Mesendoderm (in vitro differentiated cells): ENCODE measurements around the gene BACE2.
"Not testable (repeated sequence)": the region's sequence is repeated elsewhere in the genome, so short reads cannot be mapped to it uniquely, and the experiment has no call there.

ENCODE experiments used
- DNase-seq: peaks from one replicate; pipeline ENCODE4 v3.0.0; 2013
- H2AK5ac ChIP-seq: 2 replicates; pipeline ENCODE4 v1.6.1; 2013; ENCODE audit warnings: low read length, inconsistent platforms
- H2BK120ac ChIP-seq: 2 replicates; pipeline ENCODE4 v1.6.1; 2013; ENCODE audit warnings: low read depth, mild to moderate bottlenecking, low read length, moderate library complexity, mixed read lengths
- H2BK15ac ChIP-seq: replicated peaks from 2 replicates; pipeline ENCODE4 v1.6.1; 2013; ENCODE audit warnings: low read depth, mild to moderate bottlenecking, moderate library complexity
- H2BK5ac ChIP-seq: 2 replicates; pipeline ENCODE4 v1.6.1; 2013; ENCODE audit warnings: low read length, inconsistent platforms
- H3K18ac ChIP-seq: 2 replicates; pipeline ENCODE4 v1.6.1; 2013; ENCODE audit warnings: mild to moderate bottlenecking, low read length, mixed read lengths
- H3K23ac ChIP-seq: one replicate; pipeline ENCODE4 v1.6.1; 2013; ENCODE audit warnings: low read length
- H3K27ac ChIP-seq: 2 replicates; pipeline ENCODE4 v1.5.1; 2013; ENCODE audit warnings: low read depth, mild to moderate bottlenecking, inconsistent platforms, low read length, moderate library complexity
- H3K27me3 ChIP-seq: 2 replicates; pipeline ENCODE4 v1.6.1; 2013; ENCODE audit warnings: low read length, control low read depth, mild to moderate bottlenecking, inconsistent platforms; ENCODE audit not compliant: insufficient read depth, poor library complexity
- H3K36me3 ChIP-seq: 2 replicates; pipeline ENCODE4 v1.6.1; 2013; ENCODE audit warnings: low read length, inconsistent platforms; ENCODE audit not compliant: control insufficient read depth, insufficient read depth
- H3K4ac ChIP-seq: one replicate; pipeline ENCODE4 v1.6.1; 2013; ENCODE audit warnings: low read depth, mild to moderate bottlenecking, low read length, moderate library complexity
- H3K4me1 ChIP-seq: 2 replicates; pipeline ENCODE4 v1.6.1; 2013; ENCODE audit warnings: low read depth, low read length, inconsistent platforms; ENCODE audit not compliant: control insufficient read depth
- H3K4me2 ChIP-seq: 2 replicates; pipeline ENCODE4 v1.6.1; 2013; ENCODE audit warnings: low read length
- H3K4me3 ChIP-seq: 2 replicates; pipeline ENCODE4 v1.5.1; 2013; ENCODE audit warnings: mild to moderate bottlenecking, low read length
- H3K56ac ChIP-seq: one replicate; pipeline ENCODE4 v1.6.1; 2013; ENCODE audit warnings: low read length
- H3K79me1 ChIP-seq: 2 replicates; pipeline ENCODE4 v1.6.1; 2013; ENCODE audit warnings: low read length, inconsistent platforms
- H3K79me2 ChIP-seq: 2 replicates; pipeline ENCODE4 v1.6.1; 2013; ENCODE audit warnings: mild to moderate bottlenecking, low read length; ENCODE audit not compliant: control insufficient read depth, insufficient read depth
- H3K9ac ChIP-seq: 2 replicates; pipeline ENCODE4 v1.6.1; 2013; ENCODE audit warnings: low read length, inconsistent platforms
- H4K5ac ChIP-seq: one replicate; pipeline ENCODE4 v1.6.1; 2013; ENCODE audit warnings: low read length
- H4K8ac ChIP-seq: one replicate; pipeline ENCODE4 v1.6.1; 2013; ENCODE audit warnings: low read depth, mild to moderate bottlenecking, control low read depth, low read length, moderate library complexity
- WGBS: extraction: QIAGEN DNeasy Blood & Tissue Kit; methylation state at CpG from one replicate; pipeline ENCODE4 v1.1.7; 2013; ENCODE audit warnings: low lambda C conversion rate, missing lambda C conversion rate; ENCODE audit not compliant: insufficient coverage; ENCODE audit errors: extremely low coverage; 5-methylcytosine and 5-hydroxymethylcytosine counted together

Gene BACE2

DNA sequence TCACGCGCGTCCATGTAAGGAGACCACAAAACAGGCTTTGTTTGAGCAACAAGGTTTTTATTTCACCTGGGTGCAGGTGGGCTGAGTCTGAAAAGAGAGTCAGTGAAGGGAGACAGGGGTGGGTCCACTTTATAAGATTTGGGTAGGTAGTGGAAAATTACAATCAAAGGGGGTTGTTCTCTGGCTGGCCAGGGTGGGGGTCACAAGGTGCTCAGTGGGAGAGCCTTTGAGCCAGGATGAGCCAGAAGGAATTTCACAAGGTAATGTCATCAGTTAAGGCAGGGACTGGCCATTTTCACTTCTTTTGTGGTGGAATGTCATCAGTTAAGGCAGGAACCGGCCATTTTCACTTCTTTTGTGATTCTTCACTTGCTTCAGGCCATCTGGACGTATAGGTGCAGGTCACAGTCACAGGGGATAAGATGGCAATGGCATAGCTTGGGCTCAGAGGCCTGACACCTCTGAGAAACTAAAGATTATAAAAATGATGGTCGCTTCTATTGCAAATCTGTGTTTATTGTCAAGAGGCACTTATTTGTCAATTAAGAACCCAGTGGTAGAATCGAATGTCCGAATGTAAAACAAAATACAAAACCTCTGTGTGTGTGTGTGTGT is 76.4 kb downstream of the BACE2 start:
- H3K4me2 ChIP-seq, H3K56ac ChIP-seq, H3K79me1 ChIP-seq, H2AK5ac ChIP-seq, H3K4ac ChIP-seq, H4K8ac ChIP-seq, H2BK120ac ChIP-seq, H3K4me3 ChIP-seq, H3K27me3 ChIP-seq, H3K23ac ChIP-seq, H2BK15ac ChIP-seq, H3K4me1 ChIP-seq, H3K36me3 ChIP-seq, H4K5ac ChIP-seq, H2BK5ac ChIP-seq, H3K9ac ChIP-seq, H3K18ac ChIP-seq, H3K79me2 ChIP-seq: not testable (repeated sequence)
- peak overlapping the region; percentile 33 for H3K27ac ChIP-seq
- peak; percentile 66 for DNase-seq
- no CpG with 5 or more reads among the region's 8 CpGs for WGBS

DNA sequence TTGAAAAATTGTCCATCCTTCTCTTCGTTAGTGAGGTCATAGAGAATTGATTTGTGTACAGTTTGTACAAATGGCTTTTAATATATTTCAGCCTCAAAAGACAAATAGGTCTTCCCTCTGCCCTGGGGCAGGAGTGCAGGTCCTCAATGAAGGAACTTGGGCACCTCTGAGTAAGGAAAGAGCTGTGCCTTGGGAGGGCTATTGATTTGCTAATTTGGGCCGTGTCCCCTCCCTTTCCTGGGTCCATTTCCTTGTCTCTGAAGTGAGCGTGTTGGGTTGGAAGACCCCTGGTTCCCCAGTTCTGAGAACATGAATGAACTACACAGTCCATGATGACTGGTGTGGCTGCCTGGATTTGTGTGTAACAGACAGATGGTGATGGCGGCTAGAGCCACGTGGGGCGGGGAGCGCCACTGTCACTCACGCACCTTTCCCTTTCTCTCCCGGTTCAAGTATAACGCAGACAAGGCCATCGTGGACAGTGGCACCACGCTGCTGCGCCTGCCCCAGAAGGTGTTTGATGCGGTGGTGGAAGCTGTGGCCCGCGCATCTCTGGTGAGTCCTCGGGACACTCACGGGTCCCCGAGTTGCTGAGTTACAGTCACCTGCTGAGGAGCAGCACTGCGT is 77.7 kb downstream of the BACE2 start:
- no peaks in the 10 kb centered on the region for H3K79me1 ChIP-seq
- H3K27me3 ChIP-seq = no peaks in the 10 kb centered on the region
- WGBS = no CpG with 5 or more reads among the region's 20 CpGs
- H2BK5ac ChIP-seq = no peak overlapping the region
- H3K56ac ChIP-seq = peak overlapping the region; percentile 29
- no peak overlapping the region for H3K23ac ChIP-seq
- no peaks in the 10 kb centered on the region for H3K79me2 ChIP-seq
- no peak overlapping the region for H3K4me2 ChIP-seq
- H2AK5ac ChIP-seq = no peak overlapping the region
- DNase-seq = no peak
- H3K27ac ChIP-seq = no peak overlapping the region
- H3K36me3 ChIP-seq = peaks cover under 1% of the 10 kb centered on the region
- peak overlapping the region; percentile 11 for H3K18ac ChIP-seq
- H4K5ac ChIP-seq = no peak overlapping the region
- no peak overlapping the region for H3K4me3 ChIP-seq
- H4K8ac ChIP-seq = no peak overlapping the region
- H2BK120ac ChIP-seq = peak overlapping the region; percentile 1
- peaks cover 8% of the 10 kb centered on the region for H3K4me1 ChIP-seq
- no peak overlapping the region for H3K4ac ChIP-seq
- no peak overlapping the region for H3K9ac ChIP-seq
- H2BK15ac ChIP-seq = no peak overlapping the region

DNA sequence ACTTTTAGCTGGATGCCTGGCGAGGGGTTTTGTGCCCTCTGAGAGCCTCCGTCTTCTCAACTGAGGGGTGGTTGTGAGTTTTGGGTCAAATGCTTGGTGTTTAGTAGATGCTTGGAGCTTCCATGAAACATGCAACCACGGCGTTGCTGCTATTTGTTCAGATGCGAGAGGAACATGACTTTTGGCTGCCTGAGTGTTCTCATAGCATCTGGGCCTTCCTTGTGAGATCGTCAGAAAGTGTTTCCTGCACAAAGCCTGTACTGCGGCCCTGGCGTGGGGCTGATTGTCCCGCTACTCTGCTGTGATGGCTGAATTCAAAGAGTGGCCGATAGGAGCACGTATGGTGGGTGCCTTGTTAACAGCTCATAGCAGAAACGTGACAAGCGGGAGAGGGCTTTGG is 78.8 kb downstream of the BACE2 start:
- Histone ChIP-seq H3K36me3 (peaks cover 4% of the 10 kb centered on the region), H3K56ac (no peak overlapping the region), H2BK120ac (no peak overlapping the region), H4K5ac (no peak overlapping the region), H3K4me3 (no peak overlapping the region), H3K79me1 (no peaks in the 10 kb centered on the region), H3K4me1 (peaks cover 8% of the 10 kb centered on the region), H3K9ac (no peak overlapping the region), H3K27ac (no peak overlapping the region), H2AK5ac (no peak overlapping the region), H3K4me2 (no peak overlapping the region), H2BK15ac (no peak overlapping the region), H3K27me3 (no peaks in the 10 kb centered on the region), H3K4ac (no peak overlapping the region), H2BK5ac (no peak overlapping the region), H3K79me2 (no peaks in the 10 kb centered on the region), H4K8ac (no peak overlapping the region), H3K18ac (no peak overlapping the region), H3K23ac (no peak overlapping the region)
- no peak for DNase-seq
- no CpG with 5 or more reads among the region's 13 CpGs for WGBS

DNA sequence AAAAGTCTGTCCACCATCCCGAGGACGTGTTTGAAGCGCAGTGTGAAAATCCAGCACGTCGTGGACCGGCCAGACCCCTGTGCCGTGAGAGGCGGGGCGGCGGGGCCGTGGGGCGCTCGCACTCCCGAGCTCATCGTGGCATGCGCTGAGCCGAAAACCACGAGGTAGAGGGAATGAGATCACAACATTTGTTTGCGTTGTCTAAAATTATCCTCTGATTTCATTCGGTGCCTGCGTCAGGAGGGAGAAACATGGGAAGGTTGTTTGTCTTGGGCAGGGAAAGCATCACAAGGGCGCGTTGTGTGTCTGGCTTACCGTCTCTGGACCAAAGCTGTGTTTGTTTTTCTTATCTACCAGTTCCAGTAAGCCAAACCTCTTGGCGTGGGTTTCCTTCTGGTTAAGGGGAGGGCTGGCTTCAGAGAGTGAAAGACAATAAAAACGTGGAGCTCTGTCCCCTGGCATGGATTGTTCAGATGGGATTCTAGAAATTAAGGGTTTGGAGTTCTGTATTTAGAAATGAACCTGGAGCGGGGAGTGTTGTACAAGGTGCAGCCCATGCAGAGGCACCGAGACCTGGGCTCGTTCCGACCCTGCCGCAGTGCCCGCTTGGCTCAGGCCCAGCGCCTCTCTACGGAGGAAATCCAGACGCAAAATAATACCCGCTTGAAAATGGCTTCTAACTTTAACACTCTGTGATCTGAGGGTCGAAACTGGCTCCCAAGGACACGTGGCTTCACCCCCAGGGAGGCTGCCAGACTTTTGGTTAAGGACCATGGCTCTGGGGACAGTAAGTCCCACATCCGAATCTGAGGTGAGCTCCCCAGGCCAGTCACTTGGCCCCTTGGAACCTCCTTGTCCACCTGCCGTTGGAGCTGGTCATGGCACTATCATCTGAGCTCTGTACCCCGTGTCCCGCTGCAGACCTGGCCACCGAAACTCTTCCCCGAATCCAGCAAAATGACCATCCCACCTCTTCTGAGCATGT is 79.9 kb downstream of the BACE2 start:
- Histone ChIP-seq H3K4ac (no peak overlapping the region), H3K4me2 (no peak overlapping the region), H2BK5ac (no peak overlapping the region), H3K23ac (no peak overlapping the region), H4K5ac (no peak overlapping the region), H3K56ac (no peak overlapping the region), H2BK120ac (no peak overlapping the region), H3K36me3 (peaks cover 4% of the 10 kb centered on the region), H3K79me1 (no peaks in the 10 kb centered on the region), H2BK15ac (no peak overlapping the region), H3K27me3 (no peaks in the 10 kb centered on the region), H3K27ac (no peak overlapping the region), H3K79me2 (no peaks in the 10 kb centered on the region), H2AK5ac (no peak overlapping the region), H3K9ac (no peak overlapping the region), H3K18ac (no peak overlapping the region), H3K4me1 (peaks cover 8% of the 10 kb centered on the region), H4K8ac (no peak overlapping the region), H3K4me3 (no peak overlapping the region)
- no peak for DNase-seq
- no CpG with 5 or more reads among the region's 44 CpGs for WGBS

DNA sequence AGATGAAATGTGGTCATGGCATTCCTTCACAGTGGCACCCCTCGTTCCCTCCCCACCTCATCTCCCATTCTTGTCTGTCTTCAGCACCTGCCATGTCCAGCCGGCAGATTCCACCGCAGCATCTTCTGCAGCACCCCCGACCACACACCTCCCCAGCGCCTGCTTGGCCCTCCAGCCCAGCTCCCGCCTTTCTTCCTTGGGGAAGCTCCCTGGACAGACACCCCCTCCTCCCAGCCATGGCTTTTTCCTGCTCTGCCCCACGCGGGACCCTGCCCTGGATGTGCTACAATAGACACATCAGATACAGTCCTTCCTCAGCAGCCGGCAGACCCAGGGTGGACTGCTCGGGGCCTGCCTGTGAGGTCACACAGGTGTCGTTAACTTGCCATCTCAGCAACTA is 81.5 kb downstream of the BACE2 start:
- no peak overlapping the region for H2BK15ac ChIP-seq
- H2AK5ac ChIP-seq = no peak overlapping the region
- H3K4ac ChIP-seq = no peak overlapping the region
- H3K27ac ChIP-seq = no peak overlapping the region
- H3K9ac ChIP-seq = no peak overlapping the region
- H4K5ac ChIP-seq = no peak overlapping the region
- H2BK120ac ChIP-seq = no peak overlapping the region
- H3K56ac ChIP-seq = no peak overlapping the region
- no peak overlapping the region for H3K4me3 ChIP-seq
- H3K4me2 ChIP-seq = no peak overlapping the region
- no peaks in the 10 kb centered on the region for H3K79me2 ChIP-seq
- no peaks in the 10 kb centered on the region for H3K79me1 ChIP-seq
- H2BK5ac ChIP-seq = no peak overlapping the region
- H3K27me3 ChIP-seq = no peaks in the 10 kb centered on the region
- peaks cover 6% of the 10 kb centered on the region for H3K36me3 ChIP-seq
- WGBS = no CpG with 5 or more reads among the region's 11 CpGs
- no peak for DNase-seq
- peaks cover 4% of the 10 kb centered on the region for H3K4me1 ChIP-seq
- no peak overlapping the region for H3K23ac ChIP-seq
- H4K8ac ChIP-seq = no peak overlapping the region
- no peak overlapping the region for H3K18ac ChIP-seq
